ENCODE data around the gene IL17B. TPM values are rescaled to one million over a fixed set of nuclear protein-coding genes. Genes with fewer than 3 reads are reported as not detected.
A peak's percentile ranks its signal among the peaks of the same experiment; 100 is the strongest.

Gene IL17B
- total and polyA plus RNA-seq, 2 experiments from 2014 or later = not detected

DNA sequence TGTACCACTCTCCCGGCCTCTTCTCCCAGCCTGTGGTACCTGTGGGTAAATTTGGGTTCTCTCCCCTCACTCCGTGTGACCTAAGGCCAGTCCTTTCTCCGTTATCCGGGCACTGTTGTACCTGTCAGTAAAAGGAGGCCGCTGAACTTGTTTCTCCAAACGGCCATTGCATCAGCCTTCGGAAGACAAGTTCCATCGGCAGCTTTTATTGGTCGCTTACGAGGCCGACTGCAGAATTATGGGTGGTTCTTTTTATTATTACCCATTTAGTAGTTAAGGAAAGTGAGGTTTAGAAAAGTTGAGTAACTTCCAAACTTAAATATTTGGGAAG lies 33.2 kb downstream of the IL17B start:
- Histone ChIP-seq H3K27me3 (ENCODE audit: insufficient read depth) (no peaks in the 10 kb centered on the region), H3K4me2 (peak overlapping the region; percentile 97), H4K20me1 (replicated peaks; ENCODE audit: insufficient read depth) (peaks cover 26% of the 10 kb centered on the region), H3K79me2 (replicated peaks; ENCODE audit: insufficient read depth) (peaks cover 53% of the 10 kb centered on the region), H2AFZ (no peak overlapping the region; the same call in 1 of the 2 replicates), H3K36me3 (ENCODE audit: insufficient read depth) (peaks cover 35% of the 10 kb centered on the region), H3F3A (replicated peaks; ENCODE audit: low read depth) (no peaks in the 10 kb centered on the region), H3K9me2 (ENCODE audit: insufficient read depth) (no peaks in the 10 kb centered on the region), H3K27ac (ENCODE audit: low read depth) (peak overlapping the region; percentile 94), H3K4me1 (ENCODE audit: insufficient read depth) (no peaks in the 10 kb centered on the region), H3K4me3 (peak overlapping the region; percentile 82)
- DNase-seq (ENCODE audit: low spot score) = peak; percentile 61
- Mint-ChIP-seq H3K9me3 (no peaks in the 10 kb centered on the region), H3K27ac (peak overlapping the region; percentile 94), H3K36me3 (ENCODE audit: low read depth) (peaks cover 48% of the 10 kb centered on the region), H3K27me3 (ENCODE audit: insufficient read depth, low read depth, poor library complexity) (no peaks in the 10 kb centered on the region), H3K4me3 (peak overlapping the region; percentile 94), H3K4me1 (peaks cover 7% of the 10 kb centered on the region; the same call in 2 of the 3 replicates)
- peak; percentile 38 for ATAC-seq
- TF ChIP-seq EZH2phosphoT487 (IDR thresholded peaks at IDR 0.05; ENCODE audit: unreplicated experiment) = no peak
- TF ChIP-seq, protein P1, sequence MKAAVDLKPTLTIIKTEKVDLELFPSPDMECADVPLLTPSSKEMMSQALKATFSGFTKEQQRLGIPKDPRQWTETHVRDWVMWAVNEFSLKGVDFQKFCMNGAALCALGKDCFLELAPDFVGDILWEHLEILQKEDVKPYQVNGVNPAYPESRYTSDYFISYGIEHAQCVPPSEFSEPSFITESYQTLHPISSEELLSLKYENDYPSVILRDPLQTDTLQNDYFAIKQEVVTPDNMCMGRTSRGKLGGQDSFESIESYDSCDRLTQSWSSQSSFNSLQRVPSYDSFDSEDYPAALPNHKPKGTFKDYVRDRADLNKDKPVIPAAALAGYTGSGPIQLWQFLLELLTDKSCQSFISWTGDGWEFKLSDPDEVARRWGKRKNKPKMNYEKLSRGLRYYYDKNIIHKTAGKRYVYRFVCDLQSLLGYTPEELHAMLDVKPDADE (IDR thresholded peaks at IDR 0.05) = no peak
- no peak for TF ChIP-seq EZH2 (IDR thresholded peaks at IDR 0.05; ENCODE audit: low read depth, unreplicated experiment)
- TF ChIP-seq JUNB (IDR thresholded peaks at IDR 0.05; ENCODE audit: unreplicated experiment) = no peak

DNA sequence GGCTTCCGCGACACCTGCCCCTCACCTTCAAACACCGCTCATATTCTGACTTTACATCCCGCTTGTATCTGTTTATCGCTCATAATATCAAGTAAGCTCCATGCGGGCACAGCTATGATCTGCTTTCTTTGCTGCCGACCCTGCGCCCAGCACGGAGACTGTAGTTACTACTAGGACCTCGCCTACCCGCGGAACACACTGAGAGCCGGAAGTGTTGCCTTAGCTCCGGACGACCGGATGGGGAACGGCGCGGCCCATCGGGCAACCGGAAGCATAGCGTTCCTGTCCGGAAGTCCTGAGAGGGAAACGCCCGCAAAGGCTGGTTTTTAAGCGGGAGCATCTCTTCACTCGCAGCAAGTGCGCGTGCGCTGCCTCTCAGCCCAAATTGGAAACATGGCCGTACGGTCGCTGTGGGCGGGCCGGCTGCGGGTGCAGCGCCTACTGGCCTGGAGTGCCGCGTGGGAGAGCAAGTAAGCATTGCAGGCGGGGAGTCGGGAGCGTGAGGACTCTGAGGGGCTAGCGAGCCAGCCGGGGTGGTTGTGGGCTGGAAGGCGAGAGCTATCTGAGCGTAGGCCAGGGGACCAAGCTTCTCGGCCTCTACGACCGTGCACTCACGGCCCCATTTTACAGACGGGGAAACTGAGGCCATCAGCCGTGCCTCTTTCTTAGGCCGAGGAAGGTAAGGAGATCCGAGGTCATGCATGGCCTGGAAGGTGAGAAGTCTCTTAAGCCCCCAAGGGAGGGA lies 33.8 kb downstream of the IL17B start, which contains the start of gene GRPEL2:
Gene GRPEL2, plus strand, starts transcription at position 353 of the 745 bp plus-strand sequence. Its CDS starts 41 bp downstream, at position 394.
- ATAC-seq (peak; percentile 98), DNase-seq (ENCODE audit: low spot score) (peak; percentile 98)
- peak within 1 kb of the TSS; percentile 97 for H3K4me2 ChIP-seq
- peak within 1 kb of the TSS; percentile 98 for H2AFZ ChIP-seq
- H3K9me3 Mint-ChIP-seq = no peaks in the 10 kb centered on the region
- no peaks in the 10 kb centered on the region for H3K4me1 ChIP-seq (ENCODE audit: insufficient read depth)
- peak within 1 kb of the TSS; percentile 82 for H3K4me3 ChIP-seq
- peaks cover 7% of the 10 kb centered on the region; the same call in 2 of the 3 replicates for H3K4me1 Mint-ChIP-seq
- no peaks in the 10 kb centered on the region for H3K9me2 ChIP-seq (ENCODE audit: insufficient read depth)
- H3K4me3 Mint-ChIP-seq = peak within 1 kb of the TSS; percentile 94
- peak within 1 kb of the TSS; percentile 94 for H3K27ac Mint-ChIP-seq
- H3K36me3 ChIP-seq (ENCODE audit: insufficient read depth) = peaks cover 29% of the 10 kb centered on the region
- no peaks in the 10 kb centered on the region for H3F3A ChIP-seq (replicated peaks; ENCODE audit: low read depth)
- no peaks in the 10 kb centered on the region for H3K27me3 Mint-ChIP-seq (ENCODE audit: insufficient read depth, low read depth, poor library complexity)
- peaks cover 43% of the 10 kb centered on the region for H3K36me3 Mint-ChIP-seq (ENCODE audit: low read depth)
- H4K20me1 ChIP-seq (replicated peaks; ENCODE audit: insufficient read depth) = peaks cover 23% of the 10 kb centered on the region
- TF ChIP-seq, protein P2, sequence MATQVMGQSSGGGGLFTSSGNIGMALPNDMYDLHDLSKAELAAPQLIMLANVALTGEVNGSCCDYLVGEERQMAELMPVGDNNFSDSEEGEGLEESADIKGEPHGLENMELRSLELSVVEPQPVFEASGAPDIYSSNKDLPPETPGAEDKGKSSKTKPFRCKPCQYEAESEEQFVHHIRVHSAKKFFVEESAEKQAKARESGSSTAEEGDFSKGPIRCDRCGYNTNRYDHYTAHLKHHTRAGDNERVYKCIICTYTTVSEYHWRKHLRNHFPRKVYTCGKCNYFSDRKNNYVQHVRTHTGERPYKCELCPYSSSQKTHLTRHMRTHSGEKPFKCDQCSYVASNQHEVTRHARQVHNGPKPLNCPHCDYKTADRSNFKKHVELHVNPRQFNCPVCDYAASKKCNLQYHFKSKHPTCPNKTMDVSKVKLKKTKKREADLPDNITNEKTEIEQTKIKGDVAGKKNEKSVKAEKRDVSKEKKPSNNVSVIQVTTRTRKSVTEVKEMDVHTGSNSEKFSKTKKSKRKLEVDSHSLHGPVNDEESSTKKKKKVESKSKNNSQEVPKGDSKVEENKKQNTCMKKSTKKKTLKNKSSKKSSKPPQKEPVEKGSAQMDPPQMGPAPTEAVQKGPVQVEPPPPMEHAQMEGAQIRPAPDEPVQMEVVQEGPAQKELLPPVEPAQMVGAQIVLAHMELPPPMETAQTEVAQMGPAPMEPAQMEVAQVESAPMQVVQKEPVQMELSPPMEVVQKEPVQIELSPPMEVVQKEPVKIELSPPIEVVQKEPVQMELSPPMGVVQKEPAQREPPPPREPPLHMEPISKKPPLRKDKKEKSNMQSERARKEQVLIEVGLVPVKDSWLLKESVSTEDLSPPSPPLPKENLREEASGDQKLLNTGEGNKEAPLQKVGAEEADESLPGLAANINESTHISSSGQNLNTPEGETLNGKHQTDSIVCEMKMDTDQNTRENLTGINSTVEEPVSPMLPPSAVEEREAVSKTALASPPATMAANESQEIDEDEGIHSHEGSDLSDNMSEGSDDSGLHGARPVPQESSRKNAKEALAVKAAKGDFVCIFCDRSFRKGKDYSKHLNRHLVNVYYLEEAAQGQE (IDR thresholded peaks at IDR 0.05; ENCODE audit: unreplicated experiment) = peak; percentile 4
- no peak for TF ChIP-seq ZNF114 (CRISPR knock-in tag; IDR thresholded peaks at IDR 0.05)
- TF ChIP-seq CREB1 (CRISPR knock-in tag; IDR thresholded peaks at IDR 0.05; ENCODE audit: low read depth) = peak; percentile 42; the same call in 1 of the 2 replicates
- peak; percentile 95 for TF ChIP-seq POLR2AphosphoS5 (IDR thresholded peaks at IDR 0.05; ENCODE audit: low read depth)
- TF ChIP-seq, protein P1 (IDR thresholded peaks at IDR 0.05) = peak; percentile 70
- TF ChIP-seq EZH2phosphoT487 (IDR thresholded peaks at IDR 0.05; ENCODE audit: unreplicated experiment) = no peak
- H3K79me2 ChIP-seq (replicated peaks; ENCODE audit: insufficient read depth) = peaks cover 48% of the 10 kb centered on the region
- H3K27ac ChIP-seq (ENCODE audit: low read depth) = peak within 1 kb of the TSS; percentile 94
- no peaks in the 10 kb centered on the region for H3K27me3 ChIP-seq (ENCODE audit: insufficient read depth)

Data from GM23338 (cell line).